Natural killer cell (primary cell): ENCODE results near the gene LRP1-AS. TPM values are rescaled to one million over a fixed set of nuclear protein-coding genes. Genes with fewer than 3 reads are reported as not detected.

Source experiments
- ATAC-seq, 3 donors: fragments of 150-1000 bp in 2 of 3; fragments of 200-7000 bp in 1 of 3; cut with Tn5 transposase; 1 replicate in 1 of 3; 2 replicates in 2 of 3; pipeline ENCODE4 v1.10.0; 2021; ENCODE audit warnings: mild to moderate bottlenecking in 2 of 3, moderate library complexity in 2 of 3
- DNase-seq, 2 donors: peaks; one replicate each; pipeline versions ENCODE4 v3.0.0 to v3.0.0-alpha.2; 2013 to 2021; ENCODE audit warnings: mixed read lengths in 1 of 2
- H3K27ac ChIP-seq: one replicate; pipeline ENCODE4 v1.5.1; 2013; ENCODE audit warnings: mild to moderate bottlenecking, low read length
- H3K27me3 ChIP-seq: one replicate; pipeline ENCODE4 v1.6.1; 2013; ENCODE audit warnings: low read length; ENCODE audit not compliant: control insufficient read depth, insufficient read depth
- H3K36me3 ChIP-seq: one replicate; pipeline ENCODE4 v1.6.1; 2013; ENCODE audit warnings: low read length; ENCODE audit not compliant: control insufficient read depth, insufficient read depth
- H3K4me1 ChIP-seq: one replicate; pipeline ENCODE4 v1.6.1; 2013; ENCODE audit warnings: low read length; ENCODE audit not compliant: control insufficient read depth, insufficient read depth
- H3K4me3 ChIP-seq: one replicate; pipeline ENCODE4 v1.5.1; 2013; ENCODE audit warnings: low read length
- H3K9me3 ChIP-seq: one replicate; pipeline ENCODE4 v1.6.1; 2013; ENCODE audit warnings: low read length; ENCODE audit not compliant: control insufficient read depth, insufficient read depth
- H3K27ac Mint-ChIP-seq, 2 donors: one replicate each; pipeline ENCODE4 v1.8.0; 2022; ENCODE audit warnings: mild to moderate bottlenecking in 2 of 2, mixed read lengths in 2 of 2, moderate library complexity in 1 of 2
- H3K27me3 Mint-ChIP-seq, 2 donors: one replicate each; pipeline ENCODE4 v1.8.0; 2022; ENCODE audit warnings: low read depth in 2 of 2, mixed read lengths in 2 of 2
- H3K36me3 Mint-ChIP-seq: one replicate; pipeline ENCODE4 v1.8.0; 2022; ENCODE audit warnings: mixed read lengths
- H3K4me1 Mint-ChIP-seq, 2 donors: one replicate each; pipeline ENCODE4 v1.8.0; 2022; ENCODE audit warnings: mixed read lengths in 2 of 2
- H3K4me3 Mint-ChIP-seq: one replicate; pipeline ENCODE4 v1.8.0; 2022; ENCODE audit warnings: mild to moderate bottlenecking, moderate library complexity, mixed read lengths
- H3K9me3 Mint-ChIP-seq, 2 donors: one replicate each; pipeline ENCODE4 v1.8.0; 2022; ENCODE audit warnings: mixed read lengths in 2 of 2
- CTCF ChIP-seq: fragments of 200-600 bp; IDR thresholded peaks from one replicate; pipeline ENCODE4 v1.8.0; 2022; ENCODE audit warnings: antibody characterized with exemption
- WGBS: methylation state at CpG from one replicate; pipeline ENCODE4 v1.1.7; 2013; ENCODE audit warnings: missing lambda C conversion rate; ENCODE audit not compliant: insufficient coverage; 5-methylcytosine and 5-hydroxymethylcytosine counted together
- intact Hi-C: fragments of 100-400 bp; cut with micrococcal nuclease; formaldehyde crosslinking; loops from one replicate; pipeline ENCODE4 v1.14.2; 2022
- total RNA-seq, 4 donors: library from RNA; stranded (reverse); fragments of 120-200 nt in 1 of 4; gene quantifications; one replicate each; pipeline versions ENCODE4 v1.2.3 to v1.2.4, GENCODE V29; 2013 to 2022

Gene LRP1-AS
- total RNA-seq, 3 donors from 2014 or later (not counting 1 experiment from before 2014, with no cell fraction given) = not detected

GRCh38 chr12:57105011-57105753 lies 42.2 kb downstream of the LRP1-AS start:
- Mint-ChIP-seq H3K4me1 (peaks cover 38 to 67% of the 10 kb centered on the region in 2 donors), H3K9me3 (no peaks in the 10 kb centered on the region), H3K4me3 (no peak overlapping the region), H3K27me3 (no peaks in the 10 kb centered on the region), H3K36me3 (peaks cover 10% of the 10 kb centered on the region), H3K27ac (peak overlapping the region; percentile 80 to 86)
- intact Hi-C loops = no loop called here
- Histone ChIP-seq H3K9me3 (no peaks in the 10 kb centered on the region), H3K36me3 (peaks cover 44% of the 10 kb centered on the region), H3K27me3 (no peaks in the 10 kb centered on the region), H3K4me1 (peaks cover 37% of the 10 kb centered on the region), H3K27ac (no peak overlapping the region), H3K4me3 (no peak overlapping the region)
- no peak for DNase-seq
- WGBS = 94% methylated on average over 13 of the region's 14 CpGs
- TF ChIP-seq CTCF = no peak
- ATAC-seq = no peak

- ATAC-seq (peak in 1 of 3 donors; percentile 8), DNase-seq (no peak)
- Mint-ChIP-seq H3K4me1 (peaks cover 37 to 64% of the 10 kb centered on the region in 2 donors), H3K27me3 (no peaks in the 10 kb centered on the region), H3K27ac (peak overlapping the region; percentile 80 to 86), H3K36me3 (peaks cover 10% of the 10 kb centered on the region), H3K9me3 (no peaks in the 10 kb centered on the region), H3K4me3 (no peak overlapping the region)
- H3K27ac ChIP-seq = no peak overlapping the region
- TF ChIP-seq CTCF = no peak
- intact Hi-C loops = no loop called here
- peaks cover 29% of the 10 kb centered on the region for H3K4me1 ChIP-seq
- no peaks in the 10 kb centered on the region for H3K9me3 ChIP-seq
- H3K27me3 ChIP-seq = no peaks in the 10 kb centered on the region
- no peak overlapping the region for H3K4me3 ChIP-seq
- H3K36me3 ChIP-seq = peaks cover 52% of the 10 kb centered on the region
- 96% methylated on average over 11 of the region's 12 CpGs for WGBS
Observed at GRCh38 chr12:57104292-57104910, 43.0 kb downstream of the LRP1-AS start.

- Histone ChIP-seq H3K4me1 (peaks cover 26% of the 10 kb centered on the region), H3K27ac (no peak overlapping the region), H3K4me3 (no peak overlapping the region), H3K36me3 (peaks cover 58% of the 10 kb centered on the region), H3K27me3 (no peaks in the 10 kb centered on the region), H3K9me3 (no peaks in the 10 kb centered on the region)
- WGBS = 93% methylated on average over 7 of the region's 7 CpGs
- Mint-ChIP-seq H3K4me3 (no peak overlapping the region), H3K4me1 (peaks cover 36 to 66% of the 10 kb centered on the region in 2 donors), H3K9me3 (no peaks in the 10 kb centered on the region), H3K36me3 (peaks cover 10% of the 10 kb centered on the region), H3K27ac (peak overlapping the region; percentile 80 to 86), H3K27me3 (no peaks in the 10 kb centered on the region)
- ATAC-seq = no peak
- intact Hi-C loops = no loop called here
- DNase-seq = no peak
- no peak for TF ChIP-seq CTCF
Observed at GRCh38 chr12:57103856-57104255, 43.6 kb downstream of the LRP1-AS start.
